Parathyroid adenoma (tissue), 2 donors: ENCODE results near the gene BRD1.

ENCODE experiments used
- H2AFZ ChIP-seq: fragments of 300-600 bp; sonication (generic); one replicate; pipeline ENCODE4 v1.7.0; 2017; ENCODE audit warnings: antibody characterized with exemption, mild to moderate bottlenecking
- H3K27ac ChIP-seq: fragments of 300-600 bp; sonication (generic); one replicate; pipeline ENCODE4 v1.7.0; 2017
- H3K27me3 ChIP-seq: fragments of 300-600 bp; sonication (generic); one replicate; pipeline ENCODE4 v1.7.0; 2017; ENCODE audit warnings: low read length; ENCODE audit not compliant: control insufficient read depth, insufficient read depth
- H3K36me3 ChIP-seq: fragments of 300-600 bp; sonication (generic); one replicate; pipeline ENCODE4 v1.7.0; 2017; ENCODE audit warnings: low read length; ENCODE audit not compliant: control insufficient read depth, insufficient read depth
- H3K4me1 ChIP-seq: fragments of 300-600 bp; sonication (generic); one replicate; pipeline ENCODE4 v1.7.0; 2017; ENCODE audit warnings: control low read depth
- H3K4me2 ChIP-seq: fragments of 300-600 bp; sonication (generic); one replicate; pipeline ENCODE4 v1.7.0; 2017; ENCODE audit warnings: low read length
- H3K4me3 ChIP-seq: fragments of 300-600 bp; sonication (generic); one replicate; pipeline ENCODE4 v1.7.0; 2017; ENCODE audit warnings: low read depth, low read length
- H3K79me2 ChIP-seq: fragments of 300-600 bp; sonication (generic); one replicate; pipeline ENCODE4 v1.7.0; 2017; ENCODE audit warnings: control low read depth
- H3K9ac ChIP-seq: fragments of 300-600 bp; sonication (generic); one replicate; pipeline ENCODE4 v1.7.0; 2017; ENCODE audit warnings: mild to moderate bottlenecking
- H3K9me3 ChIP-seq: fragments of 300-600 bp; sonication (generic); one replicate; pipeline ENCODE4 v1.7.0; 2017; ENCODE audit warnings: low read length; ENCODE audit not compliant: control insufficient read depth
- CTCF ChIP-seq: fragments of 300-600 bp; sonication (generic); IDR thresholded peaks from one replicate; pipeline ENCODE4 v1.7.0; 2017; ENCODE audit warnings: antibody characterized with exemption, mild to moderate bottlenecking
- donor health status: primary hyperparathyroidism.

Gene BRD1

GRCh38 chr22:49730656-49731055, 97.0 kb downstream of the BRD1 start:
- Histone ChIP-seq H3K27me3 (no peaks in the 10 kb centered on the region), H3K9ac (no peak overlapping the region), H2AFZ (no peak overlapping the region), H3K9me3 (no peaks in the 10 kb centered on the region), H3K79me2 (no peaks in the 10 kb centered on the region), H3K4me1 (no peaks in the 10 kb centered on the region), H3K4me3 (no peak overlapping the region), H3K4me2 (no peak overlapping the region), H3K36me3 (no peaks in the 10 kb centered on the region), H3K27ac (no peak overlapping the region)
- no peak for TF ChIP-seq CTCF

- TF ChIP-seq CTCF, result no peak
- no peaks in the 10 kb centered on the region for H3K27me3 ChIP-seq
These were observed 99.0 kb downstream of the BRD1 start for GRCh38 chr22:49728570-49729271.

GRCh38 chr22:49727881-49728569, 99.6 kb downstream of the BRD1 start:
- H2AFZ ChIP-seq, result no peak overlapping the region
- no peaks in the 10 kb centered on the region for H3K4me1 ChIP-seq
- TF ChIP-seq CTCF, result no peak
- H3K27ac ChIP-seq, result no peak overlapping the region
- no peaks in the 10 kb centered on the region for H3K9me3 ChIP-seq
- no peak overlapping the region for H3K4me3 ChIP-seq
- no peaks in the 10 kb centered on the region for H3K27me3 ChIP-seq
- H3K9ac ChIP-seq, result no peak overlapping the region
- H3K79me2 ChIP-seq, result no peaks in the 10 kb centered on the region
- H3K4me2 ChIP-seq, result no peak overlapping the region
- no peaks in the 10 kb centered on the region for H3K36me3 ChIP-seq

More at GRCh38 chr22:49728570-49729271, 99.0 kb downstream of the BRD1 start:
- Histone ChIP-seq H3K9me3 (no peaks in the 10 kb centered on the region), H2AFZ (no peak overlapping the region), H3K79me2 (no peaks in the 10 kb centered on the region), H3K36me3 (no peaks in the 10 kb centered on the region), H3K4me3 (no peak overlapping the region), H3K27ac (no peak overlapping the region), H3K4me1 (no peaks in the 10 kb centered on the region), H3K4me2 (no peak overlapping the region), H3K9ac (no peak overlapping the region)

- TF ChIP-seq CTCF, result no peak
- Histone ChIP-seq H3K9me3 (no peaks in the 10 kb centered on the region), H3K79me2 (no peaks in the 10 kb centered on the region), H3K27me3 (no peaks in the 10 kb centered on the region), H2AFZ (no peak overlapping the region), H3K4me1 (no peaks in the 10 kb centered on the region), H3K27ac (no peak overlapping the region), H3K4me3 (no peak overlapping the region), H3K4me2 (no peak overlapping the region), H3K9ac (no peak overlapping the region), H3K36me3 (no peaks in the 10 kb centered on the region)
These were observed 100.3 kb downstream of the BRD1 start for GRCh38 chr22:49727191-49727880.
